ENCODE data around the gene CTAGE8. TPM values are rescaled to one million over a fixed set of nuclear protein-coding genes. Genes with fewer than 3 reads are reported as not detected.

Gene CTAGE8
- total RNA-seq, 1 experiment from 2014 or later: not detected

Other genes with a start within 250 kb of the CTAGE8 start
- not detected in 2 replicates for gene OR2A5, start 220.3 kb downstream of the CTAGE8 start, total RNA-seq (2014; rRNA removed; shearing (Covaris generic))
- not detected in 2 replicates for gene OR2A25, start 199.5 kb downstream of the CTAGE8 start, total RNA-seq (2014; rRNA removed; shearing (Covaris generic))
- gene OR2A12, start 183.0 kb downstream of the CTAGE8 start, total RNA-seq (2014; rRNA removed; shearing (Covaris generic)): not detected in 2 replicates
- not detected in 2 replicates for gene OR2A2, start 159.7 kb downstream of the CTAGE8 start, total RNA-seq (2014; rRNA removed; shearing (Covaris generic))
- not detected in 2 replicates for gene OR2A14, start 146.1 kb downstream of the CTAGE8 start, total RNA-seq (2014; rRNA removed; shearing (Covaris generic))
- gene CTAGE4, start 85.8 kb downstream of the CTAGE8 start, total RNA-seq (2014; rRNA removed; shearing (Covaris generic)): not detected in 2 replicates
- not detected in 2 replicates for gene ARHGEF35, start 73.5 kb downstream of the CTAGE8 start, total RNA-seq (2014; rRNA removed; shearing (Covaris generic))
- gene OR2A42, start 29.7 kb downstream of the CTAGE8 start, total RNA-seq (2014; rRNA removed; shearing (Covaris generic)): not detected in 2 replicates
- not detected in 2 replicates for gene OR2A7, start 4.5 kb downstream of the CTAGE8 start, total RNA-seq (2014; rRNA removed; shearing (Covaris generic))
- not detected in 2 replicates for gene OR2A1, start 43.1 kb upstream of the CTAGE8 start, total RNA-seq (2014; rRNA removed; shearing (Covaris generic))
- gene ARHGEF5, start 86.1 kb upstream of the CTAGE8 start, total RNA-seq (2014; rRNA removed; shearing (Covaris generic)): not detected in 2 replicates
- gene NOBOX, start 134.4 kb upstream of the CTAGE8 start, total RNA-seq (2014; rRNA removed; shearing (Covaris generic)): not detected in 2 replicates